OCI-LY3 (cell line): ENCODE data around the gene RASGRP4.
"Not testable (repeated sequence)": the region's sequence is repeated elsewhere in the genome, so short reads cannot be mapped to it uniquely, and the experiment has no call there.

Experiments used
- H2AFZ ChIP-seq: fragments of 200-600, 300-600 bp; shearing (Covaris generic); 2 replicates; pipeline ENCODE4 v1.6.0; 2014; ENCODE audit warnings: antibody characterized with exemption, low read depth, low read length
- H3K27ac ChIP-seq: fragments of 200-600, 300-600 bp; sonication (generic); 2 replicates; pipeline ENCODE4 v1.5.1; 2014; ENCODE audit warnings: mild to moderate bottlenecking, low read length, moderate library complexity, mixed read lengths
- H3K27me3 ChIP-seq: fragments of 200-600, 300-600 bp; sonication (generic); 2 replicates; pipeline ENCODE4 v1.6.1; 2014; ENCODE audit warnings: low read depth, low read length, mixed read lengths
- H3K36me3 ChIP-seq: fragments of 200-600, 300-600 bp; sonication (generic); replicated peaks from 2 replicates; pipeline ENCODE3; 2014; ENCODE audit warnings: low read depth, low read length, mixed read lengths
- H3K4me1 ChIP-seq: fragments of 300-600, 200-600 bp; sonication (generic); 2 replicates; pipeline ENCODE4 v1.6.1; 2014; ENCODE audit warnings: low read length, mixed read lengths
- H3K4me2 ChIP-seq: fragments of 200-600, 300-600 bp; sonication (generic); 2 replicates; pipeline ENCODE4 v1.6.1; 2014; ENCODE audit warnings: low read length, mixed read lengths
- H3K4me3 ChIP-seq: fragments of 300-600, 200-600 bp; sonication (generic); 2 replicates; pipeline ENCODE4 v1.5.1; 2014; ENCODE audit warnings: antibody characterized with exemption, mild to moderate bottlenecking, low read length, moderate library complexity
- H3K79me2 ChIP-seq: fragments of 300-600, 200-600 bp; shearing (Covaris generic); 2 replicates; pipeline ENCODE4 v1.6.1; 2014; ENCODE audit warnings: mild to moderate bottlenecking, low read length, mixed read lengths
- H3K9ac ChIP-seq: fragments of 300-600, 200-600 bp; shearing (Covaris generic); 2 replicates; pipeline ENCODE4 v1.6.0; 2014; ENCODE audit warnings: mild to moderate bottlenecking, low read length, moderate library complexity
- H3K9me3 ChIP-seq: fragments of 200-600, 300-600 bp; shearing (Covaris generic); 2 replicates; pipeline ENCODE4 v1.6.1; 2014; ENCODE audit warnings: low read length, mixed read lengths; ENCODE audit not compliant: insufficient read depth
- H4K20me1 ChIP-seq: fragments of 200-600, 300-600 bp; sonication (generic); 2 replicates; pipeline ENCODE4 v1.6.1; 2016; ENCODE audit warnings: low read length, mixed read lengths; ENCODE audit not compliant: insufficient read depth
- EZH2phosphoT487 ChIP-seq: fragments of 200-600 bp; shearing (Covaris generic); IDR thresholded peaks from 2 replicates; pipeline ENCODE4 v1.6.1; 2018; ENCODE audit warnings: antibody characterized with exemption, mixed run types, low read depth
- TF ChIP-seq, protein P1 (sequence below): fragments of 200-600, 300-600 bp; sonication (generic); IDR thresholded peaks from 2 replicates; pipeline ENCODE4 v1.5.1; 2014; ENCODE audit warnings: antibody characterized with exemption, low read length, low read depth

Gene RASGRP4

DNA sequence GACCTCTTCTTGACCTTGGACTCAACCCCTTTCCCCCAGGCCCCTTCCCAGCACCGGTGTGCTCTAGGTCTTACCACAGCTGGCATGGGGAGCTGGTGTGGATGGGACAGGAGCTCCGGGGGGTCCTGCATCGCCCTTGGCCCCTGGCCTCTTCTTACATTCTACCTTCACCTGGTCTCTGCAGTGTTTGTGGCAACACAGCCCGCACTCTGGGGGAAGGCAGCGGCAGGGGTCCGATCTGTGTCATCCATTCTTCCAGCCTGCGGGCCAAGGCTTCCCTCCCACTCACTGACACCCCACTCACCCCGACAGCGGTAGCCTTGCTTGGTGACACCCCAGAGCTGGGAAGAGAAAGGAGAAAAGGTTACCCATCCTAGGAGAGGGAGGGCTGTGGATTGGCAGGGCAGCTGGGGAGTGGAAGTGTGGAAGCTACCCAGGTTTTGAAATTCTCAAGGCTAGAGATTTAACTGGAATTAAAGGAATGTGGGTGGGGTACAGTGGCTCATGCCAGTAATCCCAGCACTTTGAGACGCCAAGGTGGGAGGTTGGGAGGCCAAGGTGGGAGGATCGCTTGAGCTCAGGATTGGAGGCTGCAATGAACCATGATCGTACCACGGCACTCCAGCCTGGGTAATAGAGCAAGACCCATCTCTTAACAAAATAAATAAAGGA, 14.8 kb downstream of the RASGRP4 start:
- Histone ChIP-seq H3K4me1 (no peaks in the 10 kb centered on the region), H3K9ac (no peak overlapping the region), H3K9me3 (no peaks in the 10 kb centered on the region), H3K36me3 (peaks cover 64% of the 10 kb centered on the region), H3K4me3 (no peak overlapping the region), H3K4me2 (no peak overlapping the region), H2AFZ (no peak overlapping the region), H3K27ac (no peak overlapping the region), H3K79me2 (no peaks in the 10 kb centered on the region), H3K27me3 (no peaks in the 10 kb centered on the region), H4K20me1 (no peaks in the 10 kb centered on the region)
- TF ChIP-seq, protein P1, sequence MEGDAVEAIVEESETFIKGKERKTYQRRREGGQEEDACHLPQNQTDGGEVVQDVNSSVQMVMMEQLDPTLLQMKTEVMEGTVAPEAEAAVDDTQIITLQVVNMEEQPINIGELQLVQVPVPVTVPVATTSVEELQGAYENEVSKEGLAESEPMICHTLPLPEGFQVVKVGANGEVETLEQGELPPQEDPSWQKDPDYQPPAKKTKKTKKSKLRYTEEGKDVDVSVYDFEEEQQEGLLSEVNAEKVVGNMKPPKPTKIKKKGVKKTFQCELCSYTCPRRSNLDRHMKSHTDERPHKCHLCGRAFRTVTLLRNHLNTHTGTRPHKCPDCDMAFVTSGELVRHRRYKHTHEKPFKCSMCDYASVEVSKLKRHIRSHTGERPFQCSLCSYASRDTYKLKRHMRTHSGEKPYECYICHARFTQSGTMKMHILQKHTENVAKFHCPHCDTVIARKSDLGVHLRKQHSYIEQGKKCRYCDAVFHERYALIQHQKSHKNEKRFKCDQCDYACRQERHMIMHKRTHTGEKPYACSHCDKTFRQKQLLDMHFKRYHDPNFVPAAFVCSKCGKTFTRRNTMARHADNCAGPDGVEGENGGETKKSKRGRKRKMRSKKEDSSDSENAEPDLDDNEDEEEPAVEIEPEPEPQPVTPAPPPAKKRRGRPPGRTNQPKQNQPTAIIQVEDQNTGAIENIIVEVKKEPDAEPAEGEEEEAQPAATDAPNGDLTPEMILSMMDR, result no peak
- TF ChIP-seq EZH2phosphoT487, result no peak

GRCh38 chr19:38410407-38410806, 15.6 kb downstream of the RASGRP4 start:
- not testable (repeated sequence) for H3K9ac ChIP-seq

DNA sequence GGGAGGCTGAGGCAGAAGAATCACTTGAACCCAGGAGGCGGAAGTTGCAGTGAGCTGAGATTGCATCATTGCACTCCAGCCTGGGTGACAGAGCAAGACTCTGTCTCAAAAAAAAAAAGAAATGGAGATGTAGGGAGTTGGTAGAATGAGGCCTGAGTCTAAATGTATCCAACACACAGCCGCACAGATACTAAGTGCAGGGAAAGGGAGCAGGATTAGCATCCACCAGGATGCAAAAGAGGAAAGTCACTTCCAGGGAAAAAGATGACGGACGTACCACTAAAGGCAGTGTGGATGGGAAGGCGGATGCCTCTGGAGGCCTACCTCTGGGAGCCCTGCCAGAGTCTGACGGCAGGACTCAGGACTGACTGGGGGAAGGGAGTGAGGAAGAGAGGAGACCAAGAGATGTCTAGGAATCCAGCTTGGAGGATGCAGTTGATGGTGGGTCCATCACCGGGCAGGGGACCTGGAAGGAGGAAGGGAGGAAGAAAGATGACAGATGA, 16.3 kb downstream of the RASGRP4 start:
- Histone ChIP-seq H3K27me3 (no peaks in the 10 kb centered on the region), H3K9ac (no peak overlapping the region)

More at GRCh38 chr19:38410407-38410806, 15.6 kb downstream of the RASGRP4 start:
- not testable (repeated sequence) for H3K4me2 ChIP-seq, H3K4me3 ChIP-seq, H3K9me3 ChIP-seq, H3K79me2 ChIP-seq, H4K20me1 ChIP-seq, H3K27me3 ChIP-seq, H2AFZ ChIP-seq, H3K4me1 ChIP-seq, H3K27ac ChIP-seq
- H3K36me3 ChIP-seq, result peaks cover 66% of the 10 kb centered on the region

GRCh38 chr19:38405276-38405675, 20.7 kb downstream of the RASGRP4 start:
- Histone ChIP-seq H3K4me3 (no peak overlapping the region), H2AFZ (no peak overlapping the region), H3K27ac (no peak overlapping the region), H3K79me2 (peaks cover 5% of the 10 kb centered on the region; the same call in 1 of the 2 replicates), H3K36me3 (peaks cover 39% of the 10 kb centered on the region), H3K9me3 (no peaks in the 10 kb centered on the region), H3K4me1 (peaks cover 7% of the 10 kb centered on the region; the same call in 1 of the 2 replicates), H3K9ac (no peak overlapping the region), H3K27me3 (no peaks in the 10 kb centered on the region), H3K4me2 (no peak overlapping the region), H4K20me1 (no peaks in the 10 kb centered on the region)
- no peak for TF ChIP-seq EZH2phosphoT487
- TF ChIP-seq, protein P1, result no peak

More for the DNA sequence above, 16.3 kb downstream of the RASGRP4 start:
- Histone ChIP-seq H3K4me1 (no peaks in the 10 kb centered on the region), H4K20me1 (no peaks in the 10 kb centered on the region), H3K4me2 (no peak overlapping the region), H3K79me2 (no peaks in the 10 kb centered on the region), H2AFZ (no peak overlapping the region), H3K27ac (no peak overlapping the region), H3K9me3 (no peaks in the 10 kb centered on the region), H3K4me3 (no peak overlapping the region), H3K36me3 (peaks cover 71% of the 10 kb centered on the region)
- TF ChIP-seq, protein P1, result no peak
- no peak for TF ChIP-seq EZH2phosphoT487
